K562 (cell line): ENCODE data around the gene LRRC41. TPM values are rescaled to one million over a fixed set of nuclear protein-coding genes. Genes with fewer than 3 reads are reported as not detected.

Experiments
- CBX5 ChIP-seq: IDR thresholded peaks from 2 replicates; pipeline ENCODE4 v1.6.1; 2014; ENCODE audit warnings: low read depth, borderline replicate concordance
- CUX1 ChIP-seq: fragments of 200-800 bp; sonication (Bioruptor generic); IDR thresholded peaks from 2 replicates; pipeline ENCODE4 v1.6.1; 2016; ENCODE audit warnings: missing genetic modification characterization, missing compliant biosample characterization
- DEAF1 ChIP-seq: fragments of 450-650 bp; formaldehyde crosslinking; IDR thresholded peaks from 2 replicates; pipeline ENCODE4 v1.4.0; 2020; ENCODE audit warnings: mild to moderate bottlenecking, moderate library complexity
- FOXJ2 ChIP-seq: fragments of 200-800 bp; sonication (Bioruptor generic); IDR thresholded peaks from 2 replicates; pipeline ENCODE4 v1.6.1; 2016; ENCODE audit warnings: missing genetic modification characterization, missing compliant biosample characterization
- FOXK2 ChIP-seq, 2 experiments: fragments of 450-650 bp; IDR thresholded peaks in 1 of 2; conservative IDR thresholded peaks in 1 of 2; 2 replicates each; pipeline ENCODE4 v1.6.1; 2016; ENCODE audit warnings: low read depth in 2 of 2, mild to moderate bottlenecking in 1 of 2
- KLF1 ChIP-seq: fragments of 450-650 bp; IDR thresholded peaks from 2 replicates; pipeline ENCODE4 v1.6.1; 2016; ENCODE audit warnings: missing genetic modification characterization, missing compliant biosample characterization
- MBD1 ChIP-seq: fragments of 250-450 bp; sonication (Bioruptor Pico); IDR thresholded peaks from 2 replicates; pipeline ENCODE4 v1.8.0; 2022; ENCODE audit warnings: inconsistent platforms
- PATZ1 ChIP-seq: fragments of 250-450 bp; sonication (Bioruptor Pico); IDR thresholded peaks from 2 replicates; pipeline ENCODE4 v1.5.0; 2020; ENCODE audit warnings: mild to moderate bottlenecking, borderline replicate concordance
- TEAD4 ChIP-seq, 2 experiments: sonication (generic) in 1 of 2; formaldehyde crosslinking in 1 of 2; IDR thresholded peaks; 2 replicates each; pipeline versions ENCODE4 v1.6.1 to v1.8.0; 2012 to 2022; ENCODE audit warnings: borderline replicate concordance in 1 of 2, inconsistent platforms in 1 of 2, low read length in 1 of 2, mild to moderate bottlenecking in 1 of 2, missing genetic modification reagents in 1 of 2
- TFAP4 ChIP-seq: sonication (generic); formaldehyde crosslinking; IDR thresholded peaks from 2 replicates; pipeline ENCODE4 v1.8.0; 2022; ENCODE audit warnings: missing genetic modification reagents, mild to moderate bottlenecking, moderate library complexity, borderline replicate concordance
- ZBTB8A ChIP-seq: fragments of 450-650 bp; IDR thresholded peaks from 2 replicates; pipeline ENCODE4 v1.6.1; 2018; ENCODE audit warnings: mild to moderate bottlenecking, moderate library complexity; ENCODE audit not compliant: partially characterized antibody
- ZNF436 ChIP-seq: fragments of 250-450, 450-650 bp; sonication (Bioruptor Pico); formaldehyde crosslinking; IDR thresholded peaks from 2 replicates; pipeline ENCODE4 v1.7.0; 2020; ENCODE audit warnings: mild to moderate bottlenecking
- ZNF445 ChIP-seq: fragments of 250-450 bp; sonication (Bioruptor Pico); IDR thresholded peaks from 2 replicates; pipeline ENCODE4 v1.4.0; 2020; ENCODE audit warnings: low read depth, mild to moderate bottlenecking, moderate library complexity
- ZNF830 ChIP-seq: fragments of 250-450 bp; sonication (Bioruptor Pico); IDR thresholded peaks from 2 replicates; pipeline ENCODE4 v1.5.0; 2021; ENCODE audit warnings: mild to moderate bottlenecking
- polyA plus RNA-seq, 8 experiments: library from polyadenylated mRNA; depleted of rRNA in 4 of 8; stranded (reverse) in 5 of 8; unstranded in 3 of 8; fragments of >200 nt; fragmentation: Nextera tagmentation in 2 of 8; fragmentation: Illumina TruSeq in 1 of 8; extraction: Ambion mirVana in 2 of 8; extraction: Trizol in 1 of 8; gene quantifications; 2 replicates each; pipeline versions ENCODE4 v1.2.1 to v1.2.3, GENCODE V29; 2011 to 2014; ENCODE audit warnings: inconsistent platforms in 1 of 8, missing spikeins in 1 of 8
- total RNA-seq, 7 experiments: library from RNA; depleted of rRNA in 6 of 7; stranded (reverse); fragments of >200 nt in 6 of 7; fragmentation: Illumina TruSeq in 2 of 7; extraction: Trizol in 2 of 7; gene quantifications; 2 replicates each; pipeline versions ENCODE4 v1.2.1 to v1.2.3, GENCODE V29; 2011 to 2021; ENCODE audit warnings: low replicate concordance in 1 of 7

LRRC41 gene
- total and polyA plus RNA-seq, 9 of the 15 experiments (the other 6 are each of a cell fraction or from before 2014, with no cell fraction given) = 10.5 to 64.7 (median 44.2) TPM

GRCh38 chr1:46247436-46248121 lies 55.8 kb downstream of the LRRC41 start, which contains the start of gene RAD54L (continued):
- TF ChIP-seq PATZ1 (CRISPR knock-in tag) (no peak), ZNF830 (no peak), ZBTB8A (no peak), MBD1 (CRISPR knock-in tag) (no peak), FOXK2 (conservative IDR thresholded peaks at IDR 0.05 in 1 of 2, IDR thresholded peaks at IDR 0.05 in 1 of 2; ENCODE audit: low read depth in 2 of 2) (peak; percentile 57 to 87; a peak in 3 of 4 replicates), TFAP4 (peak; percentile 84), DEAF1 (no peak), TEAD4 (IDR thresholded peaks at IDR 0.05; ENCODE audit: low read length) (no peak; the same call in 1 of the 2 replicates), TEAD4 (CRISPR knock-in tag; IDR thresholded peaks at IDR 0.05; ENCODE audit: borderline replicate concordance) (no peak), ZNF445 (CRISPR knock-in tag) (no peak), CUX1 (CRISPR knock-in tag) (no peak), KLF1 (tag) (no peak), ZNF436 (CRISPR knock-in tag) (no peak), FOXJ2 (no peak), CBX5 (no peak)
